Mucosa of stomach (tissue), 1 donor: Measurements from ENCODE around the gene LYG2.
"Not testable (repeated sequence)": the region's sequence is repeated elsewhere in the genome, so short reads cannot be mapped to it uniquely, and the experiment has no call there.

Experiments
- H3K27me3 ChIP-seq: one replicate; pipeline ENCODE4 v1.7.0; 2013; ENCODE audit warnings: mild to moderate bottlenecking, low read length; ENCODE audit not compliant: control insufficient read depth, insufficient read depth
- H3K36me3 ChIP-seq: one replicate; pipeline ENCODE4 v1.7.0; 2013; ENCODE audit warnings: low read length; ENCODE audit not compliant: control insufficient read depth, insufficient read depth
- H3K4me1 ChIP-seq: one replicate; pipeline ENCODE4 v1.7.0; 2013; ENCODE audit warnings: mild to moderate bottlenecking, low read length; ENCODE audit not compliant: control insufficient read depth, insufficient read depth
- H3K4me3 ChIP-seq: one replicate; pipeline ENCODE4 v1.7.0; 2013; ENCODE audit warnings: low read length
- H3K9ac ChIP-seq: one replicate; pipeline ENCODE4 v1.7.0; 2013; ENCODE audit warnings: mild to moderate bottlenecking, low read length, moderate library complexity
- H3K9me3 ChIP-seq: one replicate; pipeline ENCODE4 v1.7.0; 2013; ENCODE audit warnings: mild to moderate bottlenecking, low read length, moderate library complexity; ENCODE audit not compliant: control insufficient read depth
- donor health status: Pancreatic carcinoma.

The LYG2 gene

DNA sequence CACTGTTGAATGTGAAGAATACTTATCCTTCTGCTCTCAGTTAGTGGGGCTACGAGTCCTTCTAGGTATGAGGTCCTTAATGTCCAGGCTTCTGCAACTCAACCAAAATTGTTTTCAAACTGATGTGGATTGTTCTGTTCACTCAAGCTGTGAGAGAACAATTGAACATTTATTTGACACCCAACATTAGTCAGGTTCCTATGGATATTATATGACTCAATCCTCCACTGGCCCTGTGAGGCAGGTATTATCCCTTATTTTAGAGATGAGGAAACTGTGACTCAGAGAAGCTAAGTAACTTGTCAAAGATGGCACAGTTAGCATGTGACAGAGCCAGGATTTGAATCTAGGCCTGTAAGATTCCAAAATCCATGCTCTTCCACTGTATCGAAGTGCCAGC is 1.2 kb upstream of the LYG2 start:
- Histone ChIP-seq H3K36me3 (no peaks in the 10 kb centered on the region), H3K4me1 (no peaks in the 10 kb centered on the region), H3K9me3 (no peaks in the 10 kb centered on the region), H3K27me3 (no peaks in the 10 kb centered on the region), H3K9ac (no peak overlapping the region), H3K4me3 (no peak overlapping the region)

DNA sequence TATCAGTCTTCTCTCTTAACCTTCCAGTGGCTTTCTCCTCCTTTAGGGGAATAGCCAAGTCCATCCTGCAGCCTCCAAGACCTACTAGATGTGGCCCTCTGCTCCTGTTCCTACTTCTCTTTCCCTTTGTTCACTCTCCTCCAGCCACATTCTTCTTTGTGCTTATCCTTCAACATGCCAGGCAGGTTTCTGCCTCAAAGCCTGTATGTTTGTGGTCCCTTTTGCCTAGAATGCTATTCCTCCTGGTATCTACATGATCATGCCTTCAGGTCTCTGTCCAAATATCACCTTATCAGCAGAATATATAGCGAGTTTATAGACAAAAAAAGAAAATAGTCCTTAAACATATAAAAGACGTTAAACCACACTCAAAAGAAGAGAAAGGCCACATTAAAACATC is 5.5 kb downstream of the LYG2 start:
- no peaks in the 10 kb centered on the region for H3K36me3 ChIP-seq
- H3K27me3 ChIP-seq: no peaks in the 10 kb centered on the region
- no peaks in the 10 kb centered on the region for H3K4me1 ChIP-seq
- H3K9ac ChIP-seq: no peak overlapping the region
- no peaks in the 10 kb centered on the region for H3K9me3 ChIP-seq
- no peak overlapping the region for H3K4me3 ChIP-seq

DNA sequence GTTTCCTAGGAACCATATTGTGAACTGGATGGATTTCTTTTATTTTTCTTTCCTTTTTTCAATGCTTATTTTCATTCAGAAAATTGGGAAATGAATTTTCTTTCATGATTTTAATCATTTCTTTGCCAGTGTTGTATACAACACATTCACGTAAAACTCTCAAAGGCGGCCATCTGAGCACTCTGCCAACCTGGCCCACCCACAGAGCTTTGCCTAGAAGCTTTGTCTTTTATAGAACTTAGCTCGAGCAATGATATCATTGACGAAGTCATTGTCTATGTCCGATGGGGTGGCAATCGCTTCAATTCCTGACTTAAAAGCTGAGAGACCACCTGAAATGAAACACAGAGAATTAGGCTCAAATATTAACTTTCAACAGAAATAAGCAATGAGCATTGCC is 13.3 kb downstream of the LYG2 start:
- H3K36me3 ChIP-seq: no peaks in the 10 kb centered on the region
- no peak overlapping the region for H3K9ac ChIP-seq
- H3K4me3 ChIP-seq: no peak overlapping the region
- no peaks in the 10 kb centered on the region for H3K27me3 ChIP-seq
- H3K9me3 ChIP-seq: no peaks in the 10 kb centered on the region
- no peaks in the 10 kb centered on the region for H3K4me1 ChIP-seq

DNA sequence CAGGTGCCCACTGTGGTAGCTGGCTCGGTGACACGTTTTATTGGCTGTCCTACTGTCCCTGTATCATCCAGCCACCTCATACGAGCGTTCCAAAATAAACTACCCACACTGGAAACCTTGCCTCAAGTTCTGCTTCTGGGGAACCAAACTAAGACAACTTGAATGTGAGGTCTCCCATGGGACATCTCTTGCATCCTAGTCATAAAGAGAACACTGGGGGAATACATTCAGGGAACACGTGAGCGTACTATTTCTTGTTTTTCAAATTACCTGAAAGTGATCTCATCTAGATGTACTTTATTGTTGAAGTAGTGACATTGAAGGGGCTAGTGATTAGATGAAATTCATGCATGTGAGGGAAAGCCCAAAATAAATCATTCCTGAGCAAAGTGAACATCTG is 15.0 kb downstream of the LYG2 start:
- Histone ChIP-seq H3K9me3 (no peaks in the 10 kb centered on the region), H3K4me3 (no peak overlapping the region), H3K9ac (no peak overlapping the region), H3K36me3 (no peaks in the 10 kb centered on the region), H3K27me3 (no peaks in the 10 kb centered on the region), H3K4me1 (no peaks in the 10 kb centered on the region)

DNA sequence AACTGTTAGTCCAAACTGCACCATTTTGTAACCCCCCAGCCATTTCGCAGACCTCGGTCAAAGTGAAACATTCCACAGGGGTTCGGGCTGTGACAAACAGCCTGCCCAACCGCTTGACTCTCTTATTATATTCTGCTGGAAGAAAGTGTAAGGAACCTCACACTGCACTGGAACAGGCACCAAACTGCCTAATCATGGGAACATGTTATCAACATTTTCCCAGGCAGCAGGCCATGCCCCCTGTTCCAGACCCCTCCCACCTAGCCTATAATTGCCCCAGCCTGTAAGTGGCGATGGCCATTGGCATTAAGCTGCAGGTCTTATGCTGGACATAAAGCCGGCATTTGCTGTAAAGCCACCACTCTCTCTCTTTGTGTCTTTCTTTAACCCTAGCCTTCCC is 16.9 kb downstream of the LYG2 start:
- H3K4me3 ChIP-seq: no peak overlapping the region
- no peaks in the 10 kb centered on the region for H3K9me3 ChIP-seq
- no peaks in the 10 kb centered on the region for H3K27me3 ChIP-seq
- no peaks in the 10 kb centered on the region for H3K36me3 ChIP-seq
- no peaks in the 10 kb centered on the region for H3K4me1 ChIP-seq
- no peak overlapping the region for H3K9ac ChIP-seq

DNA sequence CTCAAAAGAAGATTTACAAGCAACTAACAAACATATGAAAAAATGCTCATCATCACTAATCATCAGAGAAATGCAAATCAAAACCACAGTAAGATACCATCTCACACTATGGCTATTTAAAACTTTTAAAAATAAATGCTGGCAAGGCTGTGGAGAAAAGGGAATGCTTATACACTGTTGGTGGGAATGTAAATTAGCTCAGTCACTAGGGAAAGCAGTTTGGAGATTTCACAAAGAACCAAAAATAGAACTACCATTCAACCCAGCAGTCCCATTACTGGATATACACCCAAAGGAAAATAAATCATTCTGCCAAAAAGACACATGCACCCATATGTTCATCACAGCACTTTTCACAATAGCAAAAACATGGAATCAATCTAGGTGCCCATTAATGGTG is 22.3 kb downstream of the LYG2 start:
- H3K9ac ChIP-seq, H3K36me3 ChIP-seq, H3K4me1 ChIP-seq, H3K27me3 ChIP-seq, H3K4me3 ChIP-seq, H3K9me3 ChIP-seq: not testable (repeated sequence)

DNA sequence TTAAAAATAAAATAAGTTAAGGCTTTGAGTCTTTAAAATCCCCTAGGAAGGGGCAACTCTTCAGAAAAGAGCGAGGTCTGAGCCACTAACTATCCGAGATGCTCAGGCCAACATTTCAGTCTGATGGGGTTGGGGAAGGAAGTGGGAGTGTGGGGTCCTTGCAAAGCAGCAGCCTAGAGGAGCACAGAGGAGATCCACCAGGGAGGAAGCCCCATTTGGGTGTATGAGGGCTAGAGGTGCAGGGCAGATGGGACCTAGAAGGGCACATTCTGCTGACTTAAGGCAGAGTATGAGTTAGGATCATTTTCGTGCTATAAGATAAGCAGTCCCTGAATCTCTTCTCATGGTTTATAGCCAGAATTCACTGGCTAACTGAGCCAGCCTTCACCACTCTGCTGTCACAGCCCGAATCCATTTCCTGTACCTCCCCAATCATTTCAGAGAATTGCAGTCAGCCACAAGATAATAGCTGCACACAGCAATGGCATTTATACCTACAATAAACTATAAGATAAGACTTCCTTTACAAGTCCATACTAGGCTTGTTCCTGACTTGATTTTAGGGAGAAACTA is 37.5 kb downstream of the LYG2 start:
- H3K9ac ChIP-seq: no peak overlapping the region
- H3K36me3 ChIP-seq: no peaks in the 10 kb centered on the region
- H3K9me3 ChIP-seq: no peaks in the 10 kb centered on the region
- no peak overlapping the region for H3K4me3 ChIP-seq
- H3K27me3 ChIP-seq: no peaks in the 10 kb centered on the region
- H3K4me1 ChIP-seq: no peaks in the 10 kb centered on the region

DNA sequence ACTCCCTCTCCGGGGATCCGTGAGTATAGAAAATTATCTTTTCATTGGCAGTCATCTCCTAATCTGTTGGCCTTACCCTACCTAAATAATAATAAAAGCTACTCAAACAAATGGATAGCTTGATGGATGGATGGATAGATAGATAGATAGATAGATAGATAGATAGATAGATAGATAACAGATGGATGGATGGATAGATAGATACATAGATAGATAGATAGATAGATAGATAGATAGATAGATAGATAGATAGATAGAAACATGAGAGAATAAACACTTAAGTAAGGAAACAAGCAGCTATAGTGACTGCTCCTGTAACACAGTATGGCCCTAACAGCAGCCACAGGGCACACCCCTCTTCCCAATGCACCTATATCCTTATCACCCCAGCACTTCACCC is 39.4 kb downstream of the LYG2 start:
- H3K4me1 ChIP-seq: no peaks in the 10 kb centered on the region
- H3K36me3 ChIP-seq: no peaks in the 10 kb centered on the region
- no peak overlapping the region for H3K9ac ChIP-seq
- H3K9me3 ChIP-seq: no peaks in the 10 kb centered on the region
- no peaks in the 10 kb centered on the region for H3K27me3 ChIP-seq
- H3K4me3 ChIP-seq: no peak overlapping the region

DNA sequence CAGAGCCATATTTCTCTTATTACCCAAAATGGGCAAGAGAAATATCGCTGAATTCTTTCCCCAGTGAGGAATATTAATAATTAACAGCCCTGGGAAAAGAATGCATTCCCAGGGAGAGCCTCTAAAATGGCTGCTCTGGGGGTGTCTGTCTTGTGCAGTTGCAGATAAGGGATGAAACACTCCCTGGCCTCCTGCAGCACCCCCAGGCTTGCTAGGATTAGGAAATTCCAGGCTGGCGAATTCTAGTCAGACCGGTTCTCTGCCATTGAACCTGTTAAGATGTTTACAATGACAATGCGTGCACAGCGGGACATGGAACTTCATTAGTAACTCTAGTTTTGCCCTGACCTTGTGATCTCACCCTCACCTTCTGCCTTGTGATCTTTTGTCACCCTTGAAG is 50.0 kb downstream of the LYG2 start:
- no peaks in the 10 kb centered on the region for H3K36me3 ChIP-seq
- H3K4me1 ChIP-seq: no peaks in the 10 kb centered on the region

DNA sequence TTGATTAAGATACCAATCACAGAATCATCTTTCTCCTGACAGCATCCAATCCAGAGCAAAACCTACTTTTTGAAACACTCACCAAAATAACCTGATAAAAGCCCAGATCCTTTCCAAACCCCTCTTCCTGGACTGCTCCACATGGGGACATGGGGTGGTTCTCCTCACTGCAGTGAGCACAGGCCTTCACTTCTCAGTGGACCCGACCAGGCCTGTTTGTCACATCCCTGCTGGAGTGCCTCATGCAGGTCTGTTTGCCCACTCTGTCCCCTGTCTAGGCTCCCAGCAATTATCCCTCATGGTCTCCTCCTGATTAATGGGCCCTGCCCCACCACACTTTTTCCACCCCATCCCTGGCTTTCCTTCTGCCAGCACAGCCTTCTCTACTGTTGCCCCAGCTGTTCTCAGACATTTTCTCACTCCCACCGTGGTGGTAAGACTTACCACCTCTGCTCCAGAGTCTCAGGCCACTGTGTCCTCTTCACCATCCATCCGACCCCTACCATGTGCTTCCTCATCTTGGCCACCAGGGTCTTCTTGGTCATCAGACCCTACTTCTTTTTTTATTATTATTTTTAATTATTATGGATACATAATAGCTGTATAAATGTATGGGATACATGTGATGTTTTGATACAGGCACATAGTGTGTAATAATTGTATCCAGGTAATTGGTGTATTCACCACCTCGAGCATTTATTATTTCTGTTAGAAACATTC is 53.3 kb downstream of the LYG2 start:
- Histone ChIP-seq H3K36me3 (no peaks in the 10 kb centered on the region), H3K27me3 (no peaks in the 10 kb centered on the region), H3K4me1 (no peaks in the 10 kb centered on the region), H3K9ac (no peak overlapping the region), H3K4me3 (no peak overlapping the region), H3K9me3 (no peaks in the 10 kb centered on the region)

More for the DNA sequence above, 50.0 kb downstream of the LYG2 start:
- Histone ChIP-seq H3K9ac (no peak overlapping the region), H3K27me3 (no peaks in the 10 kb centered on the region), H3K4me3 (no peak overlapping the region), H3K9me3 (no peaks in the 10 kb centered on the region)

DNA sequence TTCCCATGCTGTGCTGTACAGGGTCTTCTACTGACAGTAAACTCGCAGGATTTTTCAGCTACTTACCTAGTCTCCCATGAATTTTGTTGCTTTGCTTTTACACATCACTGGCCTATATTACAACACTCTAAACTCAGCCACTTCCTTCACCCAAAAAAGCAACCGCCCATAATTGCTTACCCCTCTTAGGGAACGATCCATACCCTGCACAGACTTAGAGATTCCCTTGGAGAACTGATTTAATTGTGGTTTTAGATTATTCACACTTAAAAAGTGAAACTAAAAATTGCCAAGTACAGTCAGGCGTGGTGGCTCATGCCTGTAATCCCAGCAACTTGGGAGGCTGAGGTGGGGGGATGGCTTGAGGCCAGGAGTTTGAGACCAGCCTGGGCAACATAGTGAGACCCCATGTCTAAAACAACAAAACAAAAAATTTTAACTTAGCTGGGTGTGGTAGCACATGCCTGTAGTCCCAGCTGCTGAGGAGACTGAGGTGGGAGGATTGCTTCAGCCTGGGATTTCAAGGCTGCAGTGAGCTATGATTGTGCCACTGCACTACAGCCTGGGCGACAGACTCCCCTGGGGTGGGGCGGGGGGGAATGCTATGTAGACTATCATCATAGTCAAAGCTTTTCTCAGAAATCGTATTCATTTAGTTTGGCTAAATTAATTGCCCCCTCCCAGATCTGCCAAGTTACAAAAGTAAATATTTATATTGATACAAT is 55.2 kb downstream of the LYG2 start:
- no peak overlapping the region for H3K9ac ChIP-seq
- H3K4me1 ChIP-seq: no peaks in the 10 kb centered on the region
- H3K27me3 ChIP-seq: no peaks in the 10 kb centered on the region
- H3K9me3 ChIP-seq: no peaks in the 10 kb centered on the region
- no peaks in the 10 kb centered on the region for H3K36me3 ChIP-seq
- H3K4me3 ChIP-seq: no peak overlapping the region

DNA sequence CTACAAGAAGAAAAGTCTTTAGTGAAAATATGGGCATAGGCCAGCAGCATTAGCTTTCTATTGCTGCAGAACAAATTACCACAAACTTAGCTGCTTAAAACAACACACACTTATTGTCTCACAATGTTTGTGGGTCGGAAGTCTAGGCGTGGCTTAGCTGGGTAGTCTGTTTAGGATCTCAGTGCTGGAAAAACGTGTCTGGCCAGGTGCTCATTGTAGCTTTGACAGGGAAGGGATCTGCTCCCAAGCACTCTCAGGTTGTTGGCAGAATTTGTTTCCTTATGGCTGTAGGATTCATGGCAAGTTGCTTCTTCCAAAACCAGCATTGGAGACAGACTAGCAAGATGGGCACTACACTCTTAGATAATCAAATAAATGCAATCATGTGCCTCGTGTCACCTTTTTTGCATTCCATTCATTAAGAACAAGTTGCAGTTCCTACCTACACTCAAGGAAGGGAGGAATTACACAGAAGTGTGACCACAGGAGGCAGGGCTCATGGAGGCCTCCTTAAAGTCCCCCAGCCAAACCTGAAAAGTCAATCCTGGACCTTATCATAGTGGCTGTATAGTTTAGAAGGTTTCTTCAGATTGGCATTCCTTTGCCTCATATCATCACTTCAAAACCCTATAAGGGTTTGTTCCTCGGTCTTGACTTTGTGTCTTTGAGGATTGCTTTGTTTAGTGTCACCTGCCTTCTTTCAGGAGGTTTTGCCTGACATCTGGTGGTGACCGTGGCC is 57.2 kb downstream of the LYG2 start:
- H3K36me3 ChIP-seq: no peaks in the 10 kb centered on the region
- H3K4me1 ChIP-seq: no peaks in the 10 kb centered on the region
- H3K9ac ChIP-seq: no peak overlapping the region

More for the DNA sequence above, 57.2 kb downstream of the LYG2 start:
- no peak overlapping the region for H3K4me3 ChIP-seq
- H3K9me3 ChIP-seq: no peaks in the 10 kb centered on the region
- H3K27me3 ChIP-seq: no peaks in the 10 kb centered on the region
